Stomach smooth muscle (tissue), 2 donors: ENCODE data around the gene SLC9A9.

Experiments used
- H3K27ac ChIP-seq: one replicate; pipeline ENCODE4 v1.7.0; 2013; ENCODE audit warnings: mild to moderate bottlenecking, low read length, inconsistent platforms
- H3K27me3 ChIP-seq, 2 donors: one replicate each; pipeline ENCODE4 v1.7.0; 2013; ENCODE audit warnings: low read length in 2 of 2; ENCODE audit not compliant: insufficient read depth in 2 of 2, control insufficient read depth in 1 of 2
- H3K36me3 ChIP-seq, 2 donors: one replicate each; pipeline ENCODE4 v1.7.0; 2013; ENCODE audit warnings: low read length in 2 of 2; ENCODE audit not compliant: control insufficient read depth in 2 of 2, insufficient read depth in 2 of 2
- H3K4me1 ChIP-seq: one replicate; pipeline ENCODE4 v1.7.0; 2013; ENCODE audit warnings: low read length; ENCODE audit not compliant: control insufficient read depth, insufficient read depth
- H3K4me3 ChIP-seq, 2 donors: one replicate each; pipeline ENCODE4 v1.7.0; 2013; ENCODE audit warnings: low read length in 2 of 2
- H3K9ac ChIP-seq, 2 donors: one replicate each; pipeline ENCODE4 v1.7.0; 2013; ENCODE audit warnings: low read length in 2 of 2, mild to moderate bottlenecking in 1 of 2
- H3K9me3 ChIP-seq, 2 donors: one replicate each; pipeline ENCODE4 v1.7.0; 2013; ENCODE audit warnings: low read length in 2 of 2; ENCODE audit not compliant: control insufficient read depth in 2 of 2
- donor health status: healthy.
- donor health status: Pancreatic carcinoma.

SLC9A9 gene

GRCh38 chr3:143668924-143669790 lies 179.1 kb downstream of the SLC9A9 start:
- Histone ChIP-seq H3K4me1 (no peaks in the 10 kb centered on the region), H3K9me3 (no peaks in the 10 kb centered on the region), H3K27ac (no peak overlapping the region), H3K36me3 (no peaks in the 10 kb centered on the region), H3K4me3 (no peak overlapping the region), H3K9ac (no peak overlapping the region), H3K27me3 (no peaks in the 10 kb centered on the region)

GRCh38 chr3:143668385-143668784 lies 179.9 kb downstream of the SLC9A9 start:
- H3K4me3 ChIP-seq: no peak overlapping the region
- H3K4me1 ChIP-seq: no peaks in the 10 kb centered on the region
- H3K9me3 ChIP-seq: no peaks in the 10 kb centered on the region
- no peak overlapping the region for H3K27ac ChIP-seq
- H3K36me3 ChIP-seq: no peaks in the 10 kb centered on the region
- H3K27me3 ChIP-seq: no peaks in the 10 kb centered on the region
- no peak overlapping the region for H3K9ac ChIP-seq

DNA sequence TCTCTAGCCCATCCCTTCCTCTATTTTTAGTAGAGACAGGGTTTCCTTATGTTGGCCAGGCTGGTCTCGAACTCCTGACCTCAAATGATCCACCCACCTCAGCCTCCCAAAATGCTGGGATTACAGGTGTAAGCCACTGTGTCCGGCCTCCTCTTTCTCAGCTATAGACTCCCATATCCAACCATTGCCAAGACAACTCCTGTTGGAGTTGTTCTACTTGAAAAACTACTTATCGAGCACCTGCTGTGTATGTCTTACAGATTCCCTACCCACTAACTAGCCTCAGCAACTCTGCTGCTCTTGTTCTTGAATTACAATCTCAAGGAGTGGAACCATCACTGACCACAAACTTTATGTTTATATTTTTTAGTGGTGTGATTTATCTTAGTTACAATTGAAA lies 186.6 kb downstream of the SLC9A9 start:
- no peaks in the 10 kb centered on the region for H3K36me3 ChIP-seq
- H3K27ac ChIP-seq: no peak overlapping the region
- H3K9me3 ChIP-seq: no peaks in the 10 kb centered on the region
- no peak overlapping the region for H3K4me3 ChIP-seq
- no peaks in the 10 kb centered on the region for H3K27me3 ChIP-seq
- H3K4me1 ChIP-seq: no peaks in the 10 kb centered on the region
- no peak overlapping the region for H3K9ac ChIP-seq

- H3K4me1 ChIP-seq: no peaks in the 10 kb centered on the region
- no peak overlapping the region for H3K27ac ChIP-seq
Observed at GRCh38 chr3:143658861-143659260, 189.4 kb downstream of the SLC9A9 start.

DNA sequence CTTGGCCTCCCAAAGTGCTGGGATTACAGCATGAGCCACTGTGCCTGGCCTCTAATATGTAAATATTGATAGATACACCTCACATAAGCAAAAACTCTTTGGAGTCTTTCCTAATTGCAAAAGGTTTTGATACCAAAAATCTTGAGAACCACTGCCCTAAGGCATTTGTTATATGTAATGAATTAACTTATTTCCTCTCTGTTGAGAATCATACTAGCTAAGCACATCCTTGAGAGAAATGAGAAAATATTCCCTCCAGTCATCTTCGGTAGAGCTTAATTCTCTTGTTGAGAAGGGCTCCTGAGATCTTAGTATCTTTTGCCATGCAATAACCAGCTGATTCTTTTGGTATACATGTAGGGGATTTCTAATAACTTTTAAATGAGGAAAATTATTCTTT lies 190.2 kb downstream of the SLC9A9 start:
- no peaks in the 10 kb centered on the region for H3K4me1 ChIP-seq
- H3K9me3 ChIP-seq: no peaks in the 10 kb centered on the region
- H3K9ac ChIP-seq: no peak overlapping the region
- no peaks in the 10 kb centered on the region for H3K36me3 ChIP-seq
- no peak overlapping the region for H3K4me3 ChIP-seq
- no peak overlapping the region for H3K27ac ChIP-seq
- H3K27me3 ChIP-seq: no peaks in the 10 kb centered on the region

More at GRCh38 chr3:143658861-143659260, 189.4 kb downstream of the SLC9A9 start:
- no peaks in the 10 kb centered on the region for H3K9me3 ChIP-seq
- H3K36me3 ChIP-seq: no peaks in the 10 kb centered on the region
- no peaks in the 10 kb centered on the region for H3K27me3 ChIP-seq
- H3K9ac ChIP-seq: no peak overlapping the region
- no peak overlapping the region for H3K4me3 ChIP-seq

DNA sequence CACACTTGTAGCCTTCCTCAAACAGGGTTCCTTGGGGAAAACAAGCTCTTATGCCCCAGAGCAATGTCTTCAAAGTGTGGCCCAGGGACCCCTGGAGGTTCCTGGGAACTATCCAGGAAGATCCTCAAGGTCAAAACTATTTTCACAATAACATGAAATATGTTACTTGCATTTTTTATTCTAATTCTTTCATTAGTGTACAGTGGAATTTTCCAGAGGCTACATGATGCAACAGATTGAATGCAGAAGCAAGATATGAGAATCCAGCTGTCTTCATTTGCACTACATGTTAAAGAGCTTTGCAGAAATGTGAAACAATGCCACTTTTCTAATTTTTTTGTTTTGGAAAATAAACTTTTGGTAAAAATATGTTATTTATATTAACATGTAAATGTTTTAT lies 190.9 kb downstream of the SLC9A9 start:
- H3K9ac ChIP-seq: no peak overlapping the region
- no peak overlapping the region for H3K4me3 ChIP-seq
- no peaks in the 10 kb centered on the region for H3K9me3 ChIP-seq
- no peaks in the 10 kb centered on the region for H3K4me1 ChIP-seq
- no peak overlapping the region for H3K27ac ChIP-seq
- no peaks in the 10 kb centered on the region for H3K36me3 ChIP-seq
- H3K27me3 ChIP-seq: no peaks in the 10 kb centered on the region

- H3K36me3 ChIP-seq: peaks cover 0 to 2% of the 10 kb centered on the region in 2 donors
- H3K9me3 ChIP-seq: no peaks in the 10 kb centered on the region
- H3K27ac ChIP-seq: no peak overlapping the region
- no peak overlapping the region for H3K9ac ChIP-seq
- H3K27me3 ChIP-seq: no peaks in the 10 kb centered on the region
- no peaks in the 10 kb centered on the region for H3K4me1 ChIP-seq
- no peak overlapping the region for H3K4me3 ChIP-seq
Observed at GRCh38 chr3:143654906-143655305, 193.4 kb downstream of the SLC9A9 start.

GRCh38 chr3:143653935-143654334 lies 194.3 kb downstream of the SLC9A9 start:
- Histone ChIP-seq H3K36me3 (peaks cover 0 to 2% of the 10 kb centered on the region in 2 donors), H3K9me3 (no peaks in the 10 kb centered on the region), H3K4me3 (no peak overlapping the region), H3K4me1 (no peaks in the 10 kb centered on the region), H3K27me3 (no peaks in the 10 kb centered on the region), H3K27ac (no peak overlapping the region), H3K9ac (no peak overlapping the region)

GRCh38 chr3:143653493-143653892 lies 194.8 kb downstream of the SLC9A9 start:
- Histone ChIP-seq H3K4me3 (no peak overlapping the region), H3K4me1 (no peaks in the 10 kb centered on the region), H3K27ac (no peak overlapping the region), H3K9me3 (no peaks in the 10 kb centered on the region), H3K27me3 (no peaks in the 10 kb centered on the region), H3K9ac (no peak overlapping the region), H3K36me3 (peaks cover 0 to 2% of the 10 kb centered on the region in 2 donors)

GRCh38 chr3:143652118-143652517 lies 196.2 kb downstream of the SLC9A9 start:
- Histone ChIP-seq H3K27ac (no peak overlapping the region), H3K4me1 (no peaks in the 10 kb centered on the region), H3K9me3 (no peaks in the 10 kb centered on the region), H3K9ac (no peak overlapping the region), H3K4me3 (no peak overlapping the region), H3K27me3 (no peaks in the 10 kb centered on the region), H3K36me3 (peaks cover 0 to 2% of the 10 kb centered on the region in 2 donors)

GRCh38 chr3:143650827-143651226 lies 197.4 kb downstream of the SLC9A9 start:
- Histone ChIP-seq H3K27ac (no peak overlapping the region), H3K36me3 (peaks cover 0 to 2% of the 10 kb centered on the region in 2 donors), H3K9ac (no peak overlapping the region), H3K4me3 (no peak overlapping the region), H3K27me3 (no peaks in the 10 kb centered on the region), H3K9me3 (no peaks in the 10 kb centered on the region), H3K4me1 (no peaks in the 10 kb centered on the region)
